OCI-LY3 (cell line): Measurements from ENCODE around the gene CARD8.

Source experiments
- CTCF ChIP-seq: fragments of 200-600, 300-600 bp; sonication (generic); IDR thresholded peaks from 2 replicates; pipeline ENCODE4 v1.5.1; 2014; ENCODE audit warnings: antibody characterized with exemption, low read length, low read depth
- EZH2phosphoT487 ChIP-seq: fragments of 200-600 bp; shearing (Covaris generic); IDR thresholded peaks from 2 replicates; pipeline ENCODE4 v1.6.1; 2018; ENCODE audit warnings: antibody characterized with exemption, mixed run types, low read depth

GRCh38 chr19:48194844-48195830, 60.6 kb downstream of the CARD8 start:
- TF ChIP-seq CTCF (no peak), EZH2phosphoT487 (no peak)
